Measurements from ENCODE around the gene TTBK2. TPM values are rescaled to one million over a fixed set of nuclear protein-coding genes. Genes with fewer than 3 reads are reported as not detected.
"Not testable (repeated sequence)": the region's sequence is repeated elsewhere in the genome, so short reads cannot be mapped to it uniquely, and the experiment has no call there.

Gene TTBK2
- total and polyA plus RNA-seq, 10 of the 15 experiments (the other 5 are each of a cell fraction or from before 2014, with no cell fraction given), result 0.66 to 9.1 (median 3.7) TPM

DNA sequence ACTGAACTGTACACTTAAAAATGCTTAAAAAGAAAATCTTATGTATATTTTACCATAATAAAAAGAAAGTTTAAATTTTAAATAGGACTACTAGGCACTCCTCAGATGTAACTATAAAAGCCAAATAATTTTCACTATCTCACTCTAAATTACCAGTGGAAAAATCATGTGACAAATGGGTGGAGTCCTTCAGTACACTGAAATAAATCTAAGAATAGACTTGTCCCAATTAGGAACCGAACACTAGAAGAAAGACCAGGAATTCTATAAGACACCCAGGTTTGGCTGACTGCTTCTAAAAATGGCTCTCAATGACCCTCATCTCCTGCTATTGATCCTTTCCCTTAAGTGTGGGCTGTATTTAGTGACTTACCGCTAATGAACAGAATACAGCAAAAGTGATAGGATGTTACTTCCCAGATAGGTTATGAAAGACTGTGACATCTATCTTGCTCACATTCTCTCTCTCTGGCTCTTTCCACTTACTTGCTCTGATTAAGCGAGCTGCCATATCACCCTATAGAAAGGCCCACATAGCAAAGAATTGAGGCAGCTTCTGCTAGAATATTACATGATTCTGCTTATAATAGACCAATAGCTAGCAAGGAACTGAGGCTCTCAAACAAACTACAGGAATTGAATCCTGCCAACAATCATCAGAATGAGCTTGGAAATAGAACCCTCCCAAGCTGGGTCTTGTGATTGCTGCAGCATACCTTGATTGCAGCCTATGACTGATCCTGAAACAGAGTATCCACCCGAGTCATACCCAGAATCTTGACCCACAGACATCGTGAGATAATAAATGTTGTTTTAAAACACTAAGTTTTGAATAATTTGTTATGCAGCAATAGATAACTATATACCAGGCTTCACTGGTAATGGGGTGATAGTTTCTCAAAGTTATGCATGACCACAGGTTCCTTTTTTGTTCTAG lies 16.9 kb downstream of the TTBK2 start:
- H3K9me3 ChIP-seq (replicated peaks; ENCODE audit: control insufficient read depth, insufficient read depth, low read length), result no peaks in the 10 kb centered on the region
- no peak overlapping the region for H2AFZ ChIP-seq (ENCODE audit: control insufficient read depth, low read depth, low read length)
- 59% methylated on average over 5 of the region's 5 CpGs for WGBS (ENCODE audit: insufficient coverage, insufficient replicate concordance, low lambda C conversion rate, missing lambda C conversion rate)
- ChIA-PET RAD21 (ENCODE audit: unreplicated experiment) (no interaction called here), POLR2A (interaction anchor here (0.5 kb wide), 1 partner anchor 221 kb away, joined by 3 read pairs; no protein-coding TSS in a partner anchor), SMC1A (ENCODE audit: uncharacterized antibody, unreplicated experiment) (interaction anchor here (0.6 to 0.7 kb wide), 2 partner anchors 11 to 631 kb away, joined by 3 to 4 read pairs; no protein-coding TSS in a partner anchor), CTCF (interaction anchor here (0.6 to 0.8 kb wide), 2 partner anchors 23 to 301 kb away, joined by 3 to 4 read pairs; no protein-coding TSS in a partner anchor)
- no peaks in the 10 kb centered on the region for H3K79me2 ChIP-seq (ENCODE audit: control insufficient read depth, insufficient read depth, low read length)
- no peak overlapping the region for H3K4me3 ChIP-seq
- H3K36me3 ChIP-seq (ENCODE audit: control insufficient read depth in 2 of 2, insufficient read depth in 2 of 2, low read length in 1 of 2), result no peaks in the 10 kb centered on the region
- FAIRE-seq (no peak), DNase-seq (ENCODE audit: low read depth, low spot score) (no peak), ATAC-seq (peak; percentile 48)
- in situ Hi-C loops (cut with MboI) (no loop called here), intact Hi-C loops (cut with micrococcal nuclease; ENCODE audit: unreplicated experiment) (no loop called here)
- TF ChIP-seq SPI1 (IDR thresholded peaks at IDR 0.05; ENCODE audit: borderline replicate concordance, insufficient read depth, low read depth, low read length) (no peak), JUNB (IDR thresholded peaks at IDR 0.05) (peak; percentile 42; the same call in 1 of the 2 replicates), TARDBP (IDR thresholded peaks at IDR 0.05; ENCODE audit: borderline replicate concordance) (no peak), BMI1 (IDR thresholded peaks at IDR 0.05; ENCODE audit: borderline replicate concordance) (no peak), NFYB (IDR thresholded peaks at IDR 0.05; ENCODE audit: insufficient read depth, low read depth, low read length) (no peak)
- no peaks in the 10 kb centered on the region for H3K27me3 ChIP-seq (replicated peaks in 1 of 2; ENCODE audit: control insufficient read depth in 2 of 2, insufficient read depth in 2 of 2, low read length in 1 of 2)
- no peak overlapping the region for H3K27ac ChIP-seq (ENCODE audit: control insufficient read depth, insufficient read depth)
- H3K4me2 ChIP-seq (ENCODE audit: control insufficient read depth, insufficient read depth), result no peak overlapping the region
- no peak overlapping the region for H3K9ac ChIP-seq (ENCODE audit: control insufficient read depth, insufficient read depth, low read length)
- no TSS peak for BruUV-seq (replicated peaks)
- H3K4me1 ChIP-seq (ENCODE audit: control insufficient read depth, insufficient read depth, low read length), result no peaks in the 10 kb centered on the region
- no peaks in the 10 kb centered on the region for H4K20me1 ChIP-seq (ENCODE audit: control insufficient read depth, insufficient read depth)

- CTCF ChIA-PET, result interaction anchor here (1.0 to 1.1 kb wide), 2 partner anchors 32 to 39 kb away, joined by 3 read pairs; no protein-coding TSS in a partner anchor
- H2AFZ ChIP-seq (ENCODE audit: control insufficient read depth, low read depth, low read length); BruUV-seq (replicated peaks); H3K27ac ChIP-seq (ENCODE audit: control insufficient read depth, insufficient read depth); H3K9me3 ChIP-seq (replicated peaks; ENCODE audit: control insufficient read depth, insufficient read depth, low read length); H3K4me3 ChIP-seq; H3K9ac ChIP-seq (ENCODE audit: control insufficient read depth, insufficient read depth, low read length); DNase-seq (ENCODE audit: low read depth, low spot score); H3K4me2 ChIP-seq (ENCODE audit: control insufficient read depth, insufficient read depth); FAIRE-seq; RAD21 ChIA-PET (ENCODE audit: unreplicated experiment); H3K79me2 ChIP-seq (ENCODE audit: control insufficient read depth, insufficient read depth, low read length); H3K36me3 ChIP-seq (ENCODE audit: control insufficient read depth in 2 of 2, insufficient read depth in 2 of 2, low read length in 1 of 2); H3K4me1 ChIP-seq (ENCODE audit: control insufficient read depth, insufficient read depth, low read length); H4K20me1 ChIP-seq (ENCODE audit: control insufficient read depth, insufficient read depth); in situ Hi-C loops (cut with MboI); H3K27me3 ChIP-seq (replicated peaks in 1 of 2; ENCODE audit: control insufficient read depth in 2 of 2, insufficient read depth in 2 of 2, low read length in 1 of 2); ATAC-seq; POLR2A ChIA-PET; intact Hi-C loops (cut with micrococcal nuclease; ENCODE audit: unreplicated experiment): not testable (repeated sequence)
- WGBS (ENCODE audit: insufficient coverage, insufficient replicate concordance, low lambda C conversion rate, missing lambda C conversion rate), result 50% methylated on average over 1 of the region's 1 CpG
- TF ChIP-seq ZBTB33 (IDR thresholded peaks at IDR 0.05), result peak; percentile 65; the same call in 1 of the 2 replicates
- SMC1A ChIA-PET (ENCODE audit: uncharacterized antibody, unreplicated experiment), result interaction anchor here (0.9 to 1.2 kb wide), 5 partner anchors 15 to 167 kb away, joined by 3 to 4 read pairs (median 3); no protein-coding TSS in a partner anchor
Measured at GRCh38 chr15:42893911-42894310, 26.7 kb downstream of the TTBK2 start.
